Measurements from ENCODE around the gene CBFA2T3.

DNA sequence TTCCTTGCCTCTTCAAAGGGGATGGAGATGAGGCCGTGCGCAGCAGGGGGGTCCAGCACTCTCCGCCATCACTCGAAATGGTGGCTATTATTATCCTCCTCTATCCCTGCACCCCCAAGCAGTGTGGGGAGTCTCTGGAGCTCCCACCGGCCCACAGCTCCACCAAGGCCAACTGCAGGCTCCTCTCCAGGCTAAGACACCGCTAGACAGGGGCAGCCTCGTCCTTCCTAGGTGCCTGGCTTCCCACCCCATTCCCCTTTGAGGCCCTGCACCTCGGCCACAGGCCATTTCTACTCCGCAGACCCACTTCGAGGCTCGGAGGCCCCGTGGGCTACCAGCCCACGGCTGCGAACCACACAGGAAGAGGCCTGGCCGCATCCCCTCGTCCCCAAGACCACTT, 71.0 kb downstream of the CBFA2T3 start:
- no peak for TF ChIP-seq CEBPB (IDR thresholded peaks at IDR 0.05)
- no peak for TF ChIP-seq REST (IDR thresholded peaks at IDR 0.05; ENCODE audit: low read depth)
- no peak for TF ChIP-seq YY1 (IDR thresholded peaks at IDR 0.05; ENCODE audit: low read depth)
- TF ChIP-seq FOXM1 (IDR thresholded peaks at IDR 0.05; ENCODE audit: borderline replicate concordance, low read depth), result no peak
- no peak for TF ChIP-seq TAF1 (IDR thresholded peaks at IDR 0.05; ENCODE audit: low read depth)
- TF ChIP-seq CREB1 (IDR thresholded peaks at IDR 0.05; ENCODE audit: low read depth), result no peak
- TF ChIP-seq, protein P1, sequence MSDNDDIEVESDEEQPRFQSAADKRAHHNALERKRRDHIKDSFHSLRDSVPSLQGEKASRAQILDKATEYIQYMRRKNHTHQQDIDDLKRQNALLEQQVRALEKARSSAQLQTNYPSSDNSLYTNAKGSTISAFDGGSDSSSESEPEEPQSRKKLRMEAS (IDR thresholded peaks at IDR 0.05), result no peak
